Prostate gland (tissue), 2 donors: ENCODE results near the gene F2RL2.

ENCODE experiments used
- POLR2A ChIP-seq: fragments of 450-650 bp; IDR thresholded peaks from one replicate; pipeline ENCODE4 v1.6.1; 2016; ENCODE audit warnings: antibody characterized with exemption, mild to moderate bottlenecking
- POLR2AphosphoS5 ChIP-seq: sonication (generic); formaldehyde crosslinking; IDR thresholded peaks from one replicate; pipeline ENCODE4 v1.6.1; 2017; ENCODE audit warnings: antibody characterized with exemption
- TF ChIP-seq, protein P1 (sequence below), 4 experiments: fragments of 200-600 bp in 2 of 4; fragments of 450-650 bp in 2 of 4; sonication (generic) in 2 of 4; IDR thresholded peaks; 1 replicate in 3 of 4; 2 replicates in 1 of 4; pipeline ENCODE4 v1.5.1; 2016 to 2019; ENCODE audit warnings: antibody characterized with exemption in 4 of 4, mild to moderate bottlenecking in 2 of 4, moderate library complexity in 2 of 4

DNA sequence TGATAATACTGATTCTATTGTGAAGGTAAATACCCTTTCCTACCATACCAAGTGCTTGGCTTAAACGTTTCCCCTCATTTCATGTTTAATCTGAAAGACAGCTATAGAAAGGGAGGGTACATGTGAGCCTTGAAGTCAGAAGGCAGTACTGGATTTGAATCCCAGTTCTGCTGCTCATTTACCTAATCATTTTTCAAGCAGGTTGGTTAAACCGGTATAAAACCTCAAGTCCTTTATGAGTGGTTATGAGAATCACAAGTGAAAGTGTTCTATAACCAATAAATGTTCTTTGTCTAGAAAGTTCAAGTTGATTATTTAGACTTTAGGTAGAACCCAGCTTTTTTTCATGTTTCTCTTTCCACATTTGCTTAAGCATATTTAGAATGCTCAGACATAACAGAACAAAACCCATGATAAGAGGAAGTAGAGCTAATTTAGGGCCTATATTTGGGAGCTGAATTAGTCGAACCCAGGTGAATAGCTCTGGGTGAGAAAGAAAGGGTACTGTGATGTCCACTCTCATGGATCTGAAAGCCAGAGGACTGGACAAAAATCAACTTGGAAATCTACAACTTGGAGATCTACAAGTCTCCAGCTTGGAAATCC, 29.7 kb upstream of the F2RL2 start:
- TF ChIP-seq, protein P1, sequence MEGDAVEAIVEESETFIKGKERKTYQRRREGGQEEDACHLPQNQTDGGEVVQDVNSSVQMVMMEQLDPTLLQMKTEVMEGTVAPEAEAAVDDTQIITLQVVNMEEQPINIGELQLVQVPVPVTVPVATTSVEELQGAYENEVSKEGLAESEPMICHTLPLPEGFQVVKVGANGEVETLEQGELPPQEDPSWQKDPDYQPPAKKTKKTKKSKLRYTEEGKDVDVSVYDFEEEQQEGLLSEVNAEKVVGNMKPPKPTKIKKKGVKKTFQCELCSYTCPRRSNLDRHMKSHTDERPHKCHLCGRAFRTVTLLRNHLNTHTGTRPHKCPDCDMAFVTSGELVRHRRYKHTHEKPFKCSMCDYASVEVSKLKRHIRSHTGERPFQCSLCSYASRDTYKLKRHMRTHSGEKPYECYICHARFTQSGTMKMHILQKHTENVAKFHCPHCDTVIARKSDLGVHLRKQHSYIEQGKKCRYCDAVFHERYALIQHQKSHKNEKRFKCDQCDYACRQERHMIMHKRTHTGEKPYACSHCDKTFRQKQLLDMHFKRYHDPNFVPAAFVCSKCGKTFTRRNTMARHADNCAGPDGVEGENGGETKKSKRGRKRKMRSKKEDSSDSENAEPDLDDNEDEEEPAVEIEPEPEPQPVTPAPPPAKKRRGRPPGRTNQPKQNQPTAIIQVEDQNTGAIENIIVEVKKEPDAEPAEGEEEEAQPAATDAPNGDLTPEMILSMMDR (IDR thresholded peaks at IDR 0.05) = no peak
- no peak for TF ChIP-seq POLR2A
- no peak for TF ChIP-seq POLR2AphosphoS5
